GM19238 (cell line): Measurements from ENCODE around the gene MVD.
"Not testable (repeated sequence)": the region's sequence is repeated elsewhere in the genome, so short reads cannot be mapped to it uniquely, and the experiment has no call there.

Source experiments
- DNase-seq: peaks from one replicate; pipeline ENCODE4 v3.0.0; 2011; ENCODE audit warnings: low spot score; ENCODE audit not compliant: insufficient read length

The MVD gene

GRCh38 chr16:88626646-88627045 lies 36.2 kb downstream of the MVD start:
- DNase-seq = no peak

DNA sequence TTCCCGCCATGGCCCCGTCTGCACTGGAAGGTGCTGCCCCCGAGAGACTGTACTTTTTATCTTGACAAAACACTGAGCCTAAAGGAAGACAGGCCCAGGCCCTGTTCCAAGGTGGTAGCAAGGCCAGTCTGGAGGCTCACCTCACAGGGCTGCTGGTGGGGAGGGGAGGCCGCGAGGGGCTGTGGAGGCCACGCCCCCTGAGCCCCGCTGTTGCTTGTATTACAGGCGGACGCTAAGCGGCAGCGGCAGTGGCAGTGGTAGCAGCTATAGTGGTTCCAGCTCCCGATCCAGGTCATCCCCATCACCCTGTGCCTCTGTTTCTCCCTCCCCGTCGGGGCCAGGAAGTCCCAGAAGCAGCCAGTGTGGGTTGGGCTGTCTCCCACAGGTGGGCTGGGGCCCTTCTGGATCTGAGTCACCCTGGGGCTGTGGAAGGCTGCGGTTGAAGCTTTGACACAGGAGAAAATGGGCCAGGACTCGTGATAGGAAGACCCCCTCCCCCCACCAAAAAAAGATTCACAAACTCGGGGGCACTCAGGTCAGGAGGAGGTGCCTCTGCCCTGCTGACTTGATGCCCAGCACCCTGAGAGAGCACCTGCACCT lies 37.8 kb downstream of the MVD start:
- no peak for DNase-seq

GRCh38 chr16:88624481-88624880 lies 38.4 kb downstream of the MVD start:
- DNase-seq = no peak

DNA sequence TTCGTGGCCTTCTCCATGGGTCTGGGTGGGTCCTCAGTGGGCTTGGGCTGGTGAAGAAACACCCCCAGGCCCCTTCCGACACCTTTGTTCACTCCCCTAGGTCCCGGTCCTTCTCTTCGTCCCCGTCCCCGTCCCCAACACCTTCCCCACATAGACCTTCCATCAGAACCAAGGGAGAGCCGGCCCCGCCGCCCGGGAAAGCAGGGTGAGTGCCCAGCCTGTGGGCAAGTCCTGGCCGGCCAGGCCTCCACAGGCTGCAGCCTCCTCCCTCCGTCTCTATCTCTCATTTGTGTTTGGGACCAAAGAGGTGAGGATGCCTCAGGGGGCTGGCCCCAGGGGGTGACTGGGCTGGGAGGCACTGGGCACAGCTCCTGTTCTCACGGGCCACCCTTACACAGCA lies 39.0 kb downstream of the MVD start:
- no peak for DNase-seq

GRCh38 chr16:88622866-88623265 lies 40.0 kb downstream of the MVD start:
- no peak for DNase-seq

GRCh38 chr16:88622125-88622524 lies 40.8 kb downstream of the MVD start:
- DNase-seq = no peak

DNA sequence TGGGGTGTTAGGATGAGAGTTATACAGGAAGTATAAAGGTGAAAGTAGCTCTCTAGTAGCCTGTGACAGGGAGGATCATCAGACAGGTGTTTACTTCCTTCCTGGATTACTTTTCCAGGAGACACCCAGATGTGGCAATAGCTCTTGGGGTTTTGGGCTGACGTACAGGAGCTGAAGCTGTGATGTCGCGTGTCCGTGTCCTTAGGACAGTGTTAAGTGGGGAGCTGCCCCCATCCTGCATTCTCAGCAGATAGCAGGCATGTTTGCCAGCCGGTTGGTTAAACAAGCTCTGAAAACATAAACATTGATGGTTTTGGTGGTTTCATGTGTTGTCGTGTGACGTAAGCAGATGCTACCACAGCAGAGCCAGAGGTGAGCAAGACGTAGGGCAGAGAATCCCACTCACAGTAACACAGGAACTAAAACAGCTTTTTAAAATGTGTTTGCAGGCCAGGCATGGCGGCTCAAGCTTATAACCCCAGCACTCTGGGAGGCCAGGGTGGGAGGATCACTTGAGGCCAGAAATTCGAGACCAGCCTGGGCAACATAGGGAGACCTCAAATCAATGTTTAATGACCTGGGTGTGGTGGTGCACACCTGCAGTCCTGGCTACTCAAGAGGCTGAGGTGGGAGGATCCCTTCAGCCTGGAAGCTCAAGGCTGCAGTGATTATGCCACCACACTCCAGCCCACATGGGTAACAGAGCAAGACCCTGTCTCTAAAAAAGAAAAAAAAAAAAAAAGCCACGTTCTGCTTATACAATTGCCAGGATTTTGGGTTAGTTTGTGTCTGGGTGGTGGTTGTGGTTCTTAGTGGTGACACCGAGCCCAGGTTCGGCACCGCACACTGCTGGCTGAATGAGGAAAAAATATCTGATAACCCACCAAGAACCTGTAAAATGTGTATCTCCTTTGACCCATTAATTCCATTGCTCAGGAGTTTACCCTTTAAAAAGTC lies 42.8 kb downstream of the MVD start:
- no peak for DNase-seq

- DNase-seq = no peak
Observed at GRCh38 chr16:88618956-88619667, 43.8 kb downstream of the MVD start.

GRCh38 chr16:88618182-88618955 lies 44.5 kb downstream of the MVD start:
- no peak for DNase-seq

DNA sequence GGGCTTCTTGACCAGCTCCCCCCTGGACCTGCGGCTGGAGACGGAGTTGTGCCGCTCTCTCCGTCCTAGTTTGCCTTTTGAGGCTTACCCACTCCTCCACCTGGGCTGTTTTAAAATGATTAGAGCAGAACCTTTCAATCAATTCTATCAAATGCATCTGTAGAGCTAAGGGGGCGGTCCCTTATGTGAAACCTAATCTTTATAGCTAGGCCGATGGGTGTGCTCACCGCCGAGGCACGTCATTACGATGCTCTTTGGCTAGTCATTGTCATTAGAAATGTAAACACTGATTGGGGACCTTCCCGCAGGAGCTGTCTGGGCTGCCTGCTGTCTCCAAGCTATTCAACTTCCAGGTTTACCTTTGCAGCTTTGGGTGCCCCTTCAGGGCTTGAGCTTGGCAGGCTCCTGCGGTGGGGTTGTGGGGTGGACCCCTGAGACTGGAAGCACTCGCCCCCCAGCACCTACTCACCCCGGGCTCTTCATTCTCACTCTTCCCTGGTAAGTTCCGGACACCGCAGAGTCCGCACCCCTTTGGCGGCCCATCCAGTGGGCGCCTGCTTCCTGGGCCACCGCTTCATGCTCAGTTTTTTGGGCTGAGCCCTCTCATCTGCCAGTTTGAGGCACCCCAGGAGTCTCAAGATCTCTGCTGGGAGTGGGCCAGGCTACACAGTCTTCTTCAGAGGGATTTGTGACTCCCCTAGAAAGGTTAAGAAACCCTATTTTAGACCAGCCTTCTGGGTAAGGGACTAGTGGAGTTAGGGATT lies 45.4 kb downstream of the MVD start:
- DNase-seq = no peak

- no peak for DNase-seq
Observed at GRCh38 chr16:88616736-88617135, 46.2 kb downstream of the MVD start.

- no peak for DNase-seq
Observed at GRCh38 chr16:88616320-88616719, 46.6 kb downstream of the MVD start.

GRCh38 chr16:88614818-88615580 lies 47.9 kb downstream of the MVD start:
- DNase-seq = no peak

DNA sequence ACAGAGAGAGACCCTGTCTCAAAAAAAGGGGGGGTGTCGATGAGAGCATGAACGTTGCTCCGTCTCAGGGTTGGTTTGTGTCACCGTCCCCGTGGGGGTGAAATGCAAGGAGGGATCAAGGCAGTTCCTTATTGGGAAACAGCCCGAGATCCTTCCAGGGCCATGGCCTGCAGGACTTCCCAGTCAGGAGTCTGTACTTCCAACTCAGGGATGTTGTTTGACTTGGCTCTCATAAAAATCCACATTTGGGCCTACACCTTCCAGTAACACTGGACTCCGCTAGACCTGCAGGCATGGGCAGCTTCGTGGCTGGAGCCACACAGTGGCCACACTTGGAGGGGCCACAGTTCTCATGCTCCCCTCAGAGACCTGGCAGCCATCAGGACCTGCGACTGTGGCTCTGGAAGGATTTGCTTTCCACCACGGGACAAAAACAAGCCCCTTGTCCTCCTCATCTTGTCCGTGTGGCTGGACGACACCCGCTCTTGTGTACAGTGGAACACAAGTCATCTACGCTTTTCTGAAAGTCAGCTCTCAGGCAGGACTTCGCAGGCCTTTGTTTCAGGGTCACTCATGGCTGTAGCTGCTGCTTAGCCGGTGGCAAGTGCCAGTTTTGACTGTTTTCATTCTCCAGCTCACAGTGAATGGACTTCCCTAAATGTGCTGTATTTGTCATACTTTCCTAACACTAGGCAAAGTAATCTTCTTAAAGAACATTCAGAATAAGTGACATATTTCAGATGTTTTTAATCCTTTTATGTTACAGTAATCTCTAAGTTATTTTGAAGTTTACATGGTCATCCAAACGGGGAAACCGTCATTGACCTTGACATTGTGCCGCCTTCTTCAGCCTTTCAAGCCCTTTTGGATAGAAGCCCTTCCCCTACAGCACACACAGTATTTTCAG lies 48.7 kb downstream of the MVD start:
- no peak for DNase-seq

DNA sequence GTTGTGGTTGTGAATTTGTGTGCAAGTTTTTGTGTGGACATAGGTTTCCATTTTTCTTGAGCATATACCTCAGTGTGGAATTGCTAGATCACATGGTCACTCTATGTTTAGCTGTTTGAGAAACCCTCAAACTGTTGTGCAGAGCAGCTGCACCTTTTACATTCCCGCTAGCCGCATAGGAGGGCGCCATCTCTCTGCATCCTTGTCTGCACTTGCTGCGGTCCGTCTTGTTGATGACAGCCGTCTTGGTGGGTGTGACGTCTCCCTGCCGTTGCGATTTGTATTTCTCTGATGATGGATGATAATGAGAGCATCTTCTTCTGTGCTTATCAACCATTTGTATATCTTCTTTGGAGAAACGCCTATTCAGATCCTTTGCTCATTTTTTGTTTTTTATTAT lies 49.6 kb downstream of the MVD start:
- no peak for DNase-seq

GRCh38 chr16:88610909-88611812 lies 51.7 kb downstream of the MVD start:
- no peak for DNase-seq

- no peak for DNase-seq
Observed at GRCh38 chr16:88610080-88610479, 52.8 kb downstream of the MVD start.

GRCh38 chr16:88609426-88609825 lies 53.5 kb downstream of the MVD start:
- not testable (repeated sequence) for DNase-seq
